ENCODE results near the gene CAPRIN1. TPM values are rescaled to one million over a fixed set of nuclear protein-coding genes. Genes with fewer than 3 reads are reported as not detected.

The CAPRIN1 gene
- polyA plus RNA-seq, 1 of the 3 experiments (the other 2 are of a cell fraction), result 67.1 TPM

- TF ChIP-seq RFX5 (IDR thresholded peaks at IDR 0.05; ENCODE audit: low read length) (no peak), TAF1 (IDR thresholded peaks at IDR 0.05; ENCODE audit: borderline replicate concordance, low read depth, low read length) (no peak), MEF2A (IDR thresholded peaks at IDR 0.05; ENCODE audit: borderline replicate concordance, low read depth) (no peak), FOXM1 (IDR thresholded peaks at IDR 0.05; ENCODE audit: low read depth) (no peak), PBX3 (IDR thresholded peaks at IDR 0.05) (no peak)
These were observed 93.5 kb downstream of the CAPRIN1 start (continued) for GRCh38 chr11:34145073-34145472.

- 85% methylated on average over 5 of the region's 8 CpGs for WGBS (ENCODE audit: low lambda C conversion rate)
- H3K36me3 ChIP-seq (replicated peaks in 1 of 2; ENCODE audit: control insufficient read depth in 1 of 2, insufficient read depth in 2 of 2, low read length in 1 of 2), result peaks cover 37 to 88% of the 10 kb centered on the region in 2 experiments
- no peak overlapping the region for H3K9ac ChIP-seq
- no peak overlapping the region for H3K4me3 ChIP-seq (ENCODE audit: low read depth in 2 of 2, low read length in 1 of 2)
- H3K4me1 ChIP-seq (ENCODE audit: control insufficient read depth in 1 of 2, insufficient read depth in 2 of 2, low read depth in 1 of 2, low read length in 1 of 2), result peaks cover 0 to 14% of the 10 kb centered on the region in 2 experiments; a peak in 3 of 4 replicates
- TF ChIP-seq YY1 (IDR thresholded peaks at IDR 0.05; ENCODE audit: low read depth) (no peak), USF1 (IDR thresholded peaks at IDR 0.05; ENCODE audit: borderline replicate concordance, low read depth) (no peak), IRF3 (IDR thresholded peaks at IDR 0.05; ENCODE audit: low read depth, low read length) (no peak), ZBTB33 (IDR thresholded peaks at IDR 0.05; ENCODE audit: borderline replicate concordance, low read depth) (no peak), SIN3A (IDR thresholded peaks at IDR 0.05; ENCODE audit: borderline replicate concordance, low read depth, low read length) (no peak), CHD2 (IDR thresholded peaks at IDR 0.05; ENCODE audit: low read length, partially characterized antibody) (no peak), JUND (IDR thresholded peaks at IDR 0.05) (no peak), FOXJ3 (CRISPR knock-in tag; IDR thresholded peaks at IDR 0.05) (no peak), FOXM1 (IDR thresholded peaks at IDR 0.05; ENCODE audit: low read depth) (no peak)
- no peak overlapping the region for H3K4me2 ChIP-seq
- no peaks in the 10 kb centered on the region for H4K20me1 ChIP-seq (ENCODE audit: insufficient read depth)
- H3K9me2 ChIP-seq, result no peaks in the 10 kb centered on the region
- H3F3A ChIP-seq (replicated peaks; ENCODE audit: insufficient read depth), result no peaks in the 10 kb centered on the region
- ChIA-PET CTCF (interaction anchor here (0.6 kb wide), 1 partner anchor 127 kb away, joined by 3 read pairs; no protein-coding TSS in a partner anchor), POLR2A (no interaction called here)
- DNase-seq, result no peak
- no peak overlapping the region for H2AFZ ChIP-seq (ENCODE audit: low read depth)
- no peaks in the 10 kb centered on the region for H3K9me3 ChIP-seq
- H3K27ac ChIP-seq (ENCODE audit: low read depth in 2 of 2, low read length in 1 of 2), result no peak overlapping the region
- no peaks in the 10 kb centered on the region for H3K27me3 ChIP-seq (ENCODE audit: insufficient read depth)
- no peaks in the 10 kb centered on the region for H3K79me2 ChIP-seq (ENCODE audit: insufficient read depth)
These were observed 94.4 kb downstream of the CAPRIN1 start for GRCh38 chr11:34145847-34146381.
